Measurements from ENCODE around the gene USP6.
"Not testable (repeated sequence)": the region's sequence is repeated elsewhere in the genome, so short reads cannot be mapped to it uniquely, and the experiment has no call there.

The USP6 gene

DNA sequence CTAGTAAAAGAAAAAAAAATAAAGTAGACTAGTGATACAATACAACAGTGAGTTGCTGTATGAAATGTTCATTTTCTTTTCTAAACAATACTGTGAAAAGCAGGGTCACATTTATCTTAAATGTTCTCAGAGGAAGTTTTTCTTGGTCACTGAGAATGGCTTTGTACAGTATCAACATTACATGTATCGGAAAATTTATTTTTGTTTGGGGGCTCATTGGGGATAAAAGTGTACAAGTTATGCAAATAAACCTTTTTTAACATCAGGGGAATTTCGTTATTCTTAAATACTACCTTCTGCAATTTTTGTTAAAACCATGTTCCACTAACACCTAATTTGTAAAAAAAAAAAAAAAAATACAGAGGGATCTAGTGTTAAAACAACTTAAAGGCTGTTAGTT, 84.5 kb downstream of the USP6 start:
- no peak for DNase-seq

DNA sequence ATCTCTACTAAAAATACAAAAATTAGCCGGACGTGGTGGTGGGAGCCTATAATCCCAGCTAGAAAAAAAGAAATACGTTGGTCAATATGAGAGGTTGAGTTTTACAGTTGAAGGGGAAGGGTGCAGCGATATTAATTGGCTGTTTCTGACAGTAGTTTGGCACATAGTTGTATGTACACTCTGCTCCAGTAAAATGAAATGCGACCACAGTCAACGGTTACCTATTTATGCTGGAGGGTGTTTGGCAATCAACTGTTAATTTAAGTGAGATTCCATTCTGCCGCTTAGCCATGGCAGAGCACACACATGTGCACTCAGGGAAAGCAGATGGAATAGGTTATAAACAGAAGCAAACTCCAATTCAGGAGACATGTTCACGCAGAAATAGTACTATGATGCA, 85.2 kb downstream of the USP6 start:
- DNase-seq, result no peak

DNA sequence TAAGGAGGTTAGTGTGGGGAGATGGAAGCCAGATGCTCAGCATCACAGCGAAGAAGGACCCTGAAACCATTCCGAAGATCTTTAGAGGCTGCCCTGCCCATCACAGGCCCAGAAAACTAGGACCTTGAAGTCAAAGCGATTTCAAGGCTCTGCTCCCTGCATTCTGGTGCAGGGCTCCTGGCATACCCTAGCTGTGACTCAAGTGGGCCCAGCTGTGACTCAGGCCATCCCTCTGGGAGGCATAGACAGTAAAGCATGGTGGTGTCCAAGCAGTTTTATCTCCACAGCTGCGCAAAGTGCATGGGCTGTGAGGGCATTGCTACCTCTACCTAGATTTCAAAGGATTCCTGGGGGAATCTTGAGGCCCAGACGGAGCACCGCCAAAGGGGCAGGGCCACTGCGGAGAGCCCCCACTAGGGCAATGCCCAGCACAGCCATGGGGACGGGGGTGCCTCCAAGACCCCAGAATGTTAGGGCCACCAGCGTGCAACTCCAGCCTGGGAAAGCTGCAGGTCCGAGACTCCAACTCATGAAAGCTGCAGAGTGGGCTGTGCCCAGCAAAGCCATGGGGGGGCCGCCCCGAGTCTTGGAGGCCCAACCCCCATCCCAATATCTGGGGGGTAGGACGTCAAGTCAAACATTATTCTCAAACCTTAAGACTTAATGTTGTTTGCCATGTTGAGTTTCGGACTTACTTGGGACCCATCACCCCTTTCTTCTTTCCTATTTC, 87.5 kb downstream of the USP6 start:
- no peak for DNase-seq

DNA sequence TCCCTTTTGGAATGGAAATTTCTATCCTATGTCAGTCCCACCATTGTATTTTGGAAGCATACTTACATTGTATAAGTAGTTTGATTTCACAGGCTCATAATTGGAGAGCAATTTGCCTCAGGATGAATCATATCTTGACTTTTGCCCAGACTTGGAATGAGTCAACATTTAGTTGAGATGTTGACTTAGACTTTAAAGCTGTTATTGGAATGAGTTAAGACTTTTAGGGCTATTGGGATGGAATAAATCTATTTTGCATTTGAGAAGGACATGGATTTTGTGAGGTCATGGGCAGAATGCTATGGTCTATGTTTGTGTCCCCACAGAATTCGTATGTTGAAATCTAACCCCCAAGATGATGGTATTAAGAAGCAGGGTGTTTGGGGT, 88.1 kb downstream of the USP6 start:
- DNase-seq, result peak; percentile 55

DNA sequence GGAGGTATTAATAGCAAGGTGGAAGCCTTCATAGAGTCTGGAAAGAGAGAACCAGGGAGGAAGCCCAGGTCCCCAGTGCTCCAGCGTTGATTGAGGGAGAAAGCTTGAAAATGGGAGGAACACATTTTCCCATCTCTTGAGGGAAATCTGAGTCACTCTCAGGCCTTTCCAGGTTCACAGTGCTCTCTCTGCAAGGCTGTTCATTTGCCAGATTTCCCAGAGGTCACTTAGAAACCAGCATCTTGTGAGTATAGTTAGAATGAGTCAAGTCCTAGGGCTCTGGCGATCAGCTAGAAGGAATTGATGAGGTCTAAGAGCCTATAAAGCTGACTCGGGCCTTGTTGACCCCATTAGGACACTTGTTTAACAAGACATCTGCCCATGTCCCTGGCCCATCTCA, 93.6 kb downstream of the USP6 start:
- DNase-seq, result no peak

DNA sequence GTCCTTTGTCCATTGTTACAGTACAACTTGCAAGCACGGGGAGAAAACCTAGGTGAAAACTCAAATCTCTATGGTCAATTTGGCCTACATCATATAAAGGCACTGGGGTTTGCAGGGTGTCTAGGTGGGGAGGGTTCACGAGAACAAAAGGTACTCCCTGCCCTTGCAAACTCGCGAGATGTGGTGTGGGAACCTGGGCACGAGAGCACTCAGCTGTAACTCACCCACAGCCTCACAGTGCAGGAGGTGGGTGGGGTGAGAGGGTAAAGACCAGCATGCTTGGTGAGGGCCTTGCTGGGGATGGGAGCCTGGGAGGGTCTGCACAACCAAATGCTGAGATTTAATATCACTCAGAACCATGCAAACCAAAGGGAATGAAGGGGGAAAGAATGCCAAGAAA, 94.3 kb downstream of the USP6 start:
- no peak for DNase-seq

DNA sequence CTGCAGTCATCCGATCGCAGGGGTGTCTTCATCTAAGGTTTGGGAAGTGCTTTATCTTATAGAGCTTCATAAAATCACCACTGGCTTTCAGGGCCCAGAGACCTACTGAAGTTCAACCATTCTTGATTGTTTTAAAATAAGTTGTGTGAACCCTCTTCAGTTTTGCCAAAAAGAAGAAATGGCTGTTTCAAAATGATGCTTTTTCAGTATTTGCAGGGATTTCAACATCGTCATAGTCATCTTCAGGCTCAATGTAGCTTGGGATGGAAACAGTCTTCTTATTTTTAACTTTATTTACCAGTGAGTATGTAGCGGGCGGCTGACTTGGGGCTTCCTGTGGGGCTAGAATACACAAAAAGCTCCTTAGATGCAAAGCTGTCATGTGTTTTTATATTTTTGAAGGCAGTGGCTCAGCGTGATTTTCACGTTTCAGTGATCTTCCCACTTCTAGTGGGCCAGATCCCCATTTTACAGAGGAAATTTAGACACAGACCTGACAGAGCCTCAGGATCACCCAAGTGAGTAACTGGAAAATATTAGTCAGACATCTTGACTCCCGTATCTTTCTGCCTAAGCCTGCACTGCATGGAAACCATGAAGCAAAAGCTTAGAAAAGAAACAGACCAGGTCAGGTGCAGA, 94.9 kb downstream of the USP6 start:
- no peak for DNase-seq

DNA sequence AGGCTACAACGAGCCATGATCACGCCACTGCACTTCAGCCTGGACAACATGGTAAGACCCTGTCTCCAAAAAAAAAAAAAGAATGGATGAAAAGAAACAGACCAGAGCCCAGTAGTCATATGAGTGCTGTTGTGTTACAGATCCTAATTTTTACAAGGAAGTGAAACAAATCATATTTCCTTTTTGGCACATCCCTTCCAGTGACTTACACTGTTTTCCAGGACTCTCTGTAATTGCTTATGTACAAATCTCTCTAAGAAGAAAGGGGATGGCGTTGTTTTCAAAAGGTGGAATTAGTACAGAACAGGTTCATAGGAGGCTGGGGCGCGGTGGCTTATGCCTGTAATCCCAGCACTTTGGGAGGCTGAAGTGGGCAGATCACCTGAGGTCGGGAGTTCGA, 95.6 kb downstream of the USP6 start:
- no peak for DNase-seq

DNA sequence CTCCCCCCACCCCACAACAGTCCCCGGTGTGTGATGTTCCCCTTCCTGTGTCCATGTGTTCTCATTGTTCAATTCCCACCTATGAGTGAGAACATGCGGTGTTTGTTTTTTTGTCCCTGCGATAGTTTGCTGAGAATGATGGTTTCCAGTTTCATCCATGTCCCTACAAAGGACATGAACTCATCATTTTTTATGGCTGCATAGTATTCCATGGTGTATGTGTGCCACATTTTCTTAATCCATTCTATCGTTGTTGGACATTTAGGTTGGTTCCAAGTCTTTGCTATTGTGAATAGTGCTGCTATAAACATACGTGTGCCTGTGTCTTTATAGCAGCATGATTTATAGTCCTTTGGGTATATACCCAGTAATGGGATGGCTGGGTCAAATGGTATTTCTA, 101.7 kb downstream of the USP6 start:
- DNase-seq, result not testable (repeated sequence)

DNA sequence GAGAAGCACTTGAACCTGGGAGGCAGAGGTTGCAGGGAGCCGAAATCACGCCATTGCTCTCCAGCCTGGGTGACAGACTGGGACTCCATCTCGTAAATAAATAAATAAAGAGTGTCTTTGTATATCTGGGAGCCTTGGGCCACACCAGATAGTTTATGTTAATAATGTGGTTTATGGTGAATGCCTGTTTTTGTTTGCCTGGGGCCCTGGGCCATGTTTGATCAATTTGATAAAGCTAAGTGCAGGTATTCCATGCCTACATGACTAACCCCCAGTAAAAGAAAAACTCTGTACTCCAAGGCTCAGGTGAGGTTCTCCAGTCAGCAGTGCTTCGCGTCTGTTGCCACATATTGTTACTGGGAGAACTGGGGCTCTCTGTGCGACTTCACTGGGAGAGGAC, 103.7 kb downstream of the USP6 start:
- DNase-seq, result no peak

DNA sequence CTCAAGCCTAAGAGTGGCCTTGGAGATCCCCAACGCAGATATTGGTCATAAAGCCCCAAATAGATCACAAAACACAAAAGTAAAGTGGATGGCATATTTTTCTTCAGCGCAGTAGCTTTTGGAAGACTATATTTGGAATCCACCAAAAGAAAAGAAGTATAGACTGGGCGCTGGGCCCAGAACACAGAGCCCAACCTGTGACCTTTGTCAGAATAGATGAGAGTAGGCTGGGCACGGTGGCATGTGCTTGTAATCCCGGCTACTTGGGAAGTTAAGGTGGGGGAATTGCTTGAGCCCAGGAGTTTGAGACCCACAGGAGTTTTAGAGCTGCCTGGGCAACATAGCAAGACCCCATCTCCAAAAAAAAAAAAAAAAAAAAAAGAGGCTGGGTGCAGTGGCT, 104.2 kb downstream of the USP6 start:
- no peak for DNase-seq

DNA sequence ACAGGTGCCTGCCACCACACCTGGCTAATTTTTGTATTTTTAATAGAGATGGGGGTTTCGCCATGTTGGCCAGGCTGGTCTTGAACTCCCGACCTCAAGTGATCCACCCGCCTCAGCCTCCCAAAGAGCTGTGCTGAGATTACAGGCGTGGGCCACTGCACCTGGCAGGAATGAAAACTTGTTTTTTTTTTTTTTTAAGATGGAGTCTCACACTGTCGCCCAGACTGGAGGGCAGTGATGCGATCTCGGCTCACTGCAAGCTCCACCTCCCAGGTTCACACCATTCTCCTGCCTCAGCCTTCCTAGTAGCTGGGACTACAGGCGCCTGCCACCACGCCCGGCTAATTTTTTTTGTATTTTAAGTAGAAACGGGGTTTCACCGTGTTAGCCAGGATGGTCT, 106.1 kb downstream of the USP6 start:
- DNase-seq, result not testable (repeated sequence)
